ENCODE data around the gene GPC5.

GPC5 gene

GRCh38 chr13:92029641-92030040 lies 631.2 kb downstream of the GPC5 start:
- CTCF ChIA-PET, result no interaction called here
- H3K9me3 ChIP-seq (ENCODE audit: control insufficient read depth, insufficient read depth, low read depth, low read length), result no peaks in the 10 kb centered on the region
- TF ChIP-seq ZNF600 (tag by site-specific recombination; IDR thresholded peaks at IDR 0.05), result no peak
- TF ChIP-seq ZNF121 (tag by site-specific recombination; IDR thresholded peaks at IDR 0.05), result no peak
- no peak for TF ChIP-seq ZNF837 (tag by site-specific recombination; IDR thresholded peaks at IDR 0.05)
- no peak for TF ChIP-seq ZNF24 (tag by site-specific recombination; IDR thresholded peaks at IDR 0.05)
- TF ChIP-seq ZNF510 (tag by site-specific recombination; IDR thresholded peaks at IDR 0.05; ENCODE audit: insufficient replicate concordance), result no peak
- no peak for TF ChIP-seq ZNF707 (tag by site-specific recombination; IDR thresholded peaks at IDR 0.05)
- no peak for TF ChIP-seq ZNF174 (tag by site-specific recombination; IDR thresholded peaks at IDR 0.05)
- no peak overlapping the region for H3K4me3 ChIP-seq (ENCODE audit: low read depth, low read length)
- H3K27ac ChIP-seq (ENCODE audit: extremely low read depth, low read depth, low read length), result no peak overlapping the region
- POLR2A ChIA-PET, result no interaction called here
- H3K4me1 ChIP-seq (ENCODE audit: control insufficient read depth, insufficient read depth, low read length), result no peaks in the 10 kb centered on the region
- no peaks in the 10 kb centered on the region for H3K36me3 ChIP-seq (ENCODE audit: control insufficient read depth in 2 of 2, insufficient read depth in 1 of 2, low read length in 2 of 2)

GRCh38 chr13:92038905-92039304 lies 640.5 kb downstream of the GPC5 start:
- Histone ChIP-seq H3K9me3 (ENCODE audit: control insufficient read depth, insufficient read depth, low read depth, low read length) (no peaks in the 10 kb centered on the region), H3K36me3 (ENCODE audit: control insufficient read depth in 2 of 2, insufficient read depth in 1 of 2, low read length in 2 of 2) (no peaks in the 10 kb centered on the region), H3K4me3 (ENCODE audit: low read depth, low read length) (no peak overlapping the region), H3K27ac (ENCODE audit: extremely low read depth, low read depth, low read length) (no peak overlapping the region), H3K4me1 (ENCODE audit: control insufficient read depth, insufficient read depth, low read length) (no peaks in the 10 kb centered on the region)
- TF ChIP-seq, protein P1, sequence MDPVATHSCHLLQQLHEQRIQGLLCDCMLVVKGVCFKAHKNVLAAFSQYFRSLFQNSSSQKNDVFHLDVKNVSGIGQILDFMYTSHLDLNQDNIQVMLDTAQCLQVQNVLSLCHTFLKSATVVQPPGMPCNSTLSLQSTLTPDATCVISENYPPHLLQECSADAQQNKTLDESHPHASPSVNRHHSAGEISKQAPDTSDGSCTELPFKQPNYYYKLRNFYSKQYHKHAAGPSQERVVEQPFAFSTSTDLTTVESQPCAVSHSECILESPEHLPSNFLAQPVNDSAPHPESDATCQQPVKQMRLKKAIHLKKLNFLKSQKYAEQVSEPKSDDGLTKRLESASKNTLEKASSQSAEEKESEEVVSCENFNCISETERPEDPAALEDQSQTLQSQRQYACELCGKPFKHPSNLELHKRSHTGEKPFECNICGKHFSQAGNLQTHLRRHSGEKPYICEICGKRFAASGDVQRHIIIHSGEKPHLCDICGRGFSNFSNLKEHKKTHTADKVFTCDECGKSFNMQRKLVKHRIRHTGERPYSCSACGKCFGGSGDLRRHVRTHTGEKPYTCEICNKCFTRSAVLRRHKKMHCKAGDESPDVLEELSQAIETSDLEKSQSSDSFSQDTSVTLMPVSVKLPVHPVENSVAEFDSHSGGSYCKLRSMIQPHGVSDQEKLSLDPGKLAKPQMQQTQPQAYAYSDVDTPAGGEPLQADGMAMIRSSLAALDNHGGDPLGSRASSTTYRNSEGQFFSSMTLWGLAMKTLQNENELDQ (tag by site-specific recombination; IDR thresholded peaks at IDR 0.05; ENCODE audit: low read depth), result no peak
- no peak for TF ChIP-seq KLF8 (tag by site-specific recombination; IDR thresholded peaks at IDR 0.05)
- no peak for TF ChIP-seq ZBTB48 (tag by site-specific recombination; IDR thresholded peaks at IDR 0.05)
- no peak for TF ChIP-seq SP2 (tag by site-specific recombination; IDR thresholded peaks at IDR 0.05)
- TF ChIP-seq ZNF518A (tag by site-specific recombination; conservative IDR thresholded peaks at IDR 0.05; ENCODE audit: low read depth), result no peak
- TF ChIP-seq ZNF654 (tag by site-specific recombination; IDR thresholded peaks at IDR 0.05; ENCODE audit: low read depth), result no peak
- no peak for TF ChIP-seq ZNF600 (tag by site-specific recombination; IDR thresholded peaks at IDR 0.05)
- TF ChIP-seq ZNF513 (tag by site-specific recombination; IDR thresholded peaks at IDR 0.05), result no peak
- no peak for TF ChIP-seq ZBTB6 (tag by site-specific recombination; IDR thresholded peaks at IDR 0.05)
- no peak for TF ChIP-seq ZNF629 (tag by site-specific recombination; IDR thresholded peaks at IDR 0.05)
- no peak for TF ChIP-seq ZNF580 (tag by site-specific recombination; IDR thresholded peaks at IDR 0.05)
- TF ChIP-seq ZNF529 (tag by site-specific recombination; IDR thresholded peaks at IDR 0.05; ENCODE audit: insufficient replicate concordance), result no peak
- no peak for TF ChIP-seq ZNF785 (tag by site-specific recombination; IDR thresholded peaks at IDR 0.05)
- no peak for TF ChIP-seq ZNF174 (tag by site-specific recombination; IDR thresholded peaks at IDR 0.05)
- CTCF ChIA-PET, result no interaction called here
- POLR2A ChIA-PET, result no interaction called here

All from HEK293 (cell line).